ENCODE measurements around the gene HMOX1. TPM values are rescaled to one million over a fixed set of nuclear protein-coding genes. Genes with fewer than 3 reads are reported as not detected.
"Not testable (repeated sequence)": the region's sequence is repeated elsewhere in the genome, so short reads cannot be mapped to it uniquely, and the experiment has no call there.

The HMOX1 gene
- total and polyA plus RNA-seq, 4 donors: 8.6 to 16.5 (median 14.4) TPM

DNA sequence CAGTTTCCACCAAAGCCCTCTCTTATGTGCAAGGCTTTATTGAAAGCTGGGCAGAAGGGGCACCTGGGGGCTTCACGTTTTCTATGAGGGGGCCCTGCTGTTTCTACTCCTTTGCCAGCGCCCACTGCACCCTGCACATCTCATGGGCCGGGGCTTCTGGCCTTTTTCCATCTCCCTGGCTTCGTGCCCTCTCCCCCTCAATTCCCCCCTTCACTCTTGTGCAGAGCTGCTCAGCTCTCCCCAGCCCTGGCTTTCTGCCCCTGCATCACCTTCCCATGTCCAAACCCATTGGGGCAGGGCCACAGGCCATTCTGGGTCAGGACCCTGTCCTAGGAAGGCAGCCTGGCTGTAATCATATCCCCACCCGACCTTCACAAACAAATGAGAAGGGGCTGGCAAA is 55.5 kb downstream of the HMOX1 start:
- peaks cover 6% of the 10 kb centered on the region for H3K36me3 ChIP-seq (ENCODE audit: control insufficient read depth, insufficient read depth, low read length)

GRCh38 chr22:35437049-35437448 is 56.2 kb downstream of the HMOX1 start:
- H3K36me3 ChIP-seq (ENCODE audit: control insufficient read depth, insufficient read depth, low read length): peaks cover 6% of the 10 kb centered on the region

More for the DNA sequence above, 55.5 kb downstream of the HMOX1 start:
- Histone ChIP-seq H3K9me3 (ENCODE audit: control insufficient read depth, insufficient read depth, low read length) (peaks cover 12% of the 10 kb centered on the region), H3K27me3 (ENCODE audit: control insufficient read depth, insufficient read depth, low read length) (no peaks in the 10 kb centered on the region), H3K4me1 (ENCODE audit: control insufficient read depth, insufficient read depth, low read length) (peaks cover 23% of the 10 kb centered on the region), H3K4me3 (ENCODE audit: low read depth, low read length) (no peak overlapping the region), H3K27ac (ENCODE audit: low read depth, low read length) (no peak overlapping the region)
- 47% methylated on average over 4 of the region's 5 CpGs for WGBS (ENCODE audit: insufficient coverage)
- DNase-seq (ENCODE audit: low read depth in 4 of 6, low spot score in 6 of 6): peak in 2 of 6 donors; percentile 42

DNA sequence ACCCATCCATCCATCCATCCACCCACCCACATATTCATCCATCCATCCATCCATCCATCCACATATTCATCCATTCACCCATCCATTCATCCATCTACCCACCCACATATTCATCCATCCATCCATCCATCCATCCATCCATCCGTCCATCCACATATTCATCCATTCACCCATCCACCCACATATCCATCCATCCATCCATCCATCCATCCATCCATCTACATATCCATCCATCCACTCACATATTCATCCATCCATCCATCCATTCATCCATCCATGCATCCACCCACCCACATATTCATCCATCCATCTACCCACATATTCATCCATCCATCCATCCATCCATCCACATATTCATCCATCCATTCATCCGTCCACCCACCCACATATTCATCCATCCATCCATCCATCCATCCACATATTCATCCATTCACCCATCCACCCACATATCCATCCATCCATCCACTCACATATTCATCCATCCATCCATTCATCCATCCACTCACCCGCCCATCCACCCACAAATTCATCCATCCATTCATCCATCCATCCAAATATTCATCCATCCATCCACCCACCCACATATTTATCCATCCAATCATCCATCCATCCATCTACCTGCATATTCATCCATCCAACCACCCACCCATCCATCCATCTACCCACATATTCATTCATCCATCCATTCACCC is 57.9 kb downstream of the HMOX1 start:
- not testable (repeated sequence) for DNase-seq (ENCODE audit: low read depth in 4 of 6, low spot score in 6 of 6); H3K36me3 ChIP-seq (ENCODE audit: control insufficient read depth, insufficient read depth, low read length); H3K9me3 ChIP-seq (ENCODE audit: control insufficient read depth, insufficient read depth, low read length); H3K4me3 ChIP-seq (ENCODE audit: low read depth, low read length); H3K27me3 ChIP-seq (ENCODE audit: control insufficient read depth, insufficient read depth, low read length); H3K27ac ChIP-seq (ENCODE audit: low read depth, low read length)
- H3K4me1 ChIP-seq (ENCODE audit: control insufficient read depth, insufficient read depth, low read length): peaks cover 18% of the 10 kb centered on the region
- 85% methylated on average over 3 of the region's 3 CpGs for WGBS (ENCODE audit: insufficient coverage)

More at GRCh38 chr22:35437049-35437448, 56.2 kb downstream of the HMOX1 start:
- WGBS (ENCODE audit: insufficient coverage): 89% methylated on average over 2 of the region's 2 CpGs
- Histone ChIP-seq H3K4me3 (ENCODE audit: low read depth, low read length) (no peak overlapping the region), H3K9me3 (ENCODE audit: control insufficient read depth, insufficient read depth, low read length) (peaks cover 12% of the 10 kb centered on the region), H3K27ac (ENCODE audit: low read depth, low read length) (no peak overlapping the region), H3K4me1 (ENCODE audit: control insufficient read depth, insufficient read depth, low read length) (peaks cover 23% of the 10 kb centered on the region), H3K27me3 (ENCODE audit: control insufficient read depth, insufficient read depth, low read length) (no peaks in the 10 kb centered on the region)
- no peak for DNase-seq (ENCODE audit: low read depth in 4 of 6, low spot score in 6 of 6)

DNA sequence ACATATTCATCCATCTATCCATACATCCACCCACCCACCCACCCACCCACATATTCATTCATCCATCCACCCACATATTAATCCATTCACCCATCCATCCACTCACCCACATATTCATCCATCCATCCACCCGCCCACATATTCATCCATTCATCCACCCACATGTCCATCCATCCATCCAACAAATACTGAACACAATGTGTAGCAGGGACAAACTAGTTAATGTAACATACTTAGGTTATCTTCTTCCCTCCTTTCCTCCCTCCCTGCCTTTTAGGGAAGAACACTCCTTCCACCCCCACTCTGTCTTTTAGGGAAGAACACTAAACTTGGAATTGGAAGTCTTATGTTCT is 58.4 kb downstream of the HMOX1 start:
- Histone ChIP-seq H3K9me3 (ENCODE audit: control insufficient read depth, insufficient read depth, low read length) (no peaks in the 10 kb centered on the region), H3K36me3 (ENCODE audit: control insufficient read depth, insufficient read depth, low read length) (no peaks in the 10 kb centered on the region), H3K4me3 (ENCODE audit: low read depth, low read length) (no peak overlapping the region), H3K27me3 (ENCODE audit: control insufficient read depth, insufficient read depth, low read length) (no peaks in the 10 kb centered on the region), H3K27ac (ENCODE audit: low read depth, low read length) (no peak overlapping the region), H3K4me1 (ENCODE audit: control insufficient read depth, insufficient read depth, low read length) (peaks cover 18% of the 10 kb centered on the region)
- 100% methylated on average over 1 of the region's 1 CpG for WGBS (ENCODE audit: insufficient coverage)
- DNase-seq (ENCODE audit: low read depth in 4 of 6, low spot score in 6 of 6): no peak

DNA sequence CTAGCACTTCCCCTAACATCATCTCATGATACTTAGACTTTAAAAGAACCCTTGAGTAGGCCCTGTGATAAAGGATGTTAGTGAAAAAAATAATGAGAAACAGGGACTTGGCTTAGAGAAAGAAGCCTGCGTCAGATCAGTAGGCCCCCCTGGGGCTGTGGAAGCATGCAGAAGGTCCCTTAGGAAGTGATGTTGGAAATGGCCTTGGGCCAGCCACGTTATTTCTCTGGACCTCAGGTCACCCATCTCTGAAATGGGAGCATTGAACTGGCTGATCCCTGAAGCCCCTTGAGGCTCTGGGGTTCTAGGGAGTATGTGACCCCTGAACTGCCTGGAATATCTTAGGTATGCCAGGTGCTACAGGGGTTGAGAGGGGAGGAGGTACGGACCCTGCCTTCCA is 59.2 kb downstream of the HMOX1 start:
- WGBS (ENCODE audit: insufficient coverage): 78% methylated on average over 2 of the region's 3 CpGs
- no peak overlapping the region for H3K4me3 ChIP-seq (ENCODE audit: low read depth, low read length)
- H3K27ac ChIP-seq (ENCODE audit: low read depth, low read length): no peak overlapping the region

DNA sequence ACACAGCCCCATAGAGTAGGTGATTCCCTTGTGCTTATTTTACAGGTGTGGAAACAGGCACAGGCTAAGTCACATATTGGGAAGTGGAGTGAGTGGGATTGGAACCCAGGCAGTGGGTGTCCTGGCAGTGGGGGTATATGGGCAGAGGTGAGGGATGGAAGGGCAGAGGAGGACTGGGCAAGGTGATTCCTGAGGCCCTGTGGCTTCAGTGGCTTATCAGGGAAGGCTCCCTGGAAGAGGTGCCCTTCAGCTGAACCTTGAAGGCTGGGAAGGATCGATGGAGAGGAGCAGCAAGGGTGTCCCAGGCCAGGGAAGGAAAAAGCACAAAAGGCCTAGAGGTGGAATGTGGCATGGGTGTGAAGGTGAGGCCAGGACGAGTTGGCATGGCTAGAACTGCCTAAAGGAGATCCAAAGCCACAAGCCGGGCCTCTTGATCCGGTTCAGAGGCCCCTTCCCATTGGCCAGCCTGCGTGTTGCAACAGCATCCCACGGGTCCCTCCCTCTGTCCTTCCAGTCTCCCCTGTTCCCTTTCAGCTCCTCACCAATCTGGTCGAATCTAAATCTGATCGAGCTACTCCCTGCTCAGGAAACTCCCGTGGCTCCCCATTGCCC is 60.7 kb downstream of the HMOX1 start:
- DNase-seq (ENCODE audit: low read depth in 4 of 6, low spot score in 6 of 6): no peak
- Histone ChIP-seq H3K9me3 (ENCODE audit: control insufficient read depth, insufficient read depth, low read length) (no peaks in the 10 kb centered on the region), H3K36me3 (ENCODE audit: control insufficient read depth, insufficient read depth, low read length) (peaks cover 3% of the 10 kb centered on the region), H3K4me3 (ENCODE audit: low read depth, low read length) (no peak overlapping the region), H3K27me3 (ENCODE audit: control insufficient read depth, insufficient read depth, low read length) (no peaks in the 10 kb centered on the region), H3K27ac (ENCODE audit: low read depth, low read length) (no peak overlapping the region), H3K4me1 (ENCODE audit: control insufficient read depth, insufficient read depth, low read length) (peaks cover 5% of the 10 kb centered on the region)
- 85% methylated on average over 8 of the region's 9 CpGs for WGBS (ENCODE audit: insufficient coverage)

More for the DNA sequence above, 59.2 kb downstream of the HMOX1 start:
- Histone ChIP-seq H3K9me3 (ENCODE audit: control insufficient read depth, insufficient read depth, low read length) (no peaks in the 10 kb centered on the region), H3K36me3 (ENCODE audit: control insufficient read depth, insufficient read depth, low read length) (no peaks in the 10 kb centered on the region), H3K4me1 (ENCODE audit: control insufficient read depth, insufficient read depth, low read length) (peaks cover 16% of the 10 kb centered on the region), H3K27me3 (ENCODE audit: control insufficient read depth, insufficient read depth, low read length) (no peaks in the 10 kb centered on the region)
- DNase-seq (ENCODE audit: low read depth in 4 of 6, low spot score in 6 of 6): no peak

DNA sequence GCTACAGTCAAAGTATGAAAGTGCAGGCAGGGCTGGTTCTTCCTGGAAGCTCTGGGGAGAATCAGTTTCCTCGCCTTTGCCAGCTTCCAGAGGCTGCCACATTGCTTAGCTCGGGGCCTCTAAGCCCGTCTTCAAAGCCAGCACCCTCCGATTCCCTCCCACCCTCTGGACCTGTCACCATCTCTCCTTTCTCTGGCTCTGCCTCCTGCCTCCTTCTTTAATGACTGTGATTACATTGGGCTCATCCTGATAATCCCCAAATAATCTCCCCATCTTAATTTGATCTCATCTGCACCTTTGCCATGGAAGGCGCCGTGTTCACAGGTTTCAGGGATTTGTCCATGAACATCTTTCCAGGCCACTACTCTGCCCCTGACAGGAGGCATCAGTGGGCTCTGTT is 61.6 kb downstream of the HMOX1 start:
- Histone ChIP-seq H3K4me1 (ENCODE audit: control insufficient read depth, insufficient read depth, low read length) (peaks cover under 1% of the 10 kb centered on the region), H3K4me3 (ENCODE audit: low read depth, low read length) (no peak overlapping the region), H3K9me3 (ENCODE audit: control insufficient read depth, insufficient read depth, low read length) (no peaks in the 10 kb centered on the region), H3K36me3 (ENCODE audit: control insufficient read depth, insufficient read depth, low read length) (peaks cover 9% of the 10 kb centered on the region), H3K27me3 (ENCODE audit: control insufficient read depth, insufficient read depth, low read length) (no peaks in the 10 kb centered on the region), H3K27ac (ENCODE audit: low read depth, low read length) (no peak overlapping the region)
- WGBS (ENCODE audit: insufficient coverage): 80% methylated on average over 5 of the region's 6 CpGs
- DNase-seq (ENCODE audit: low read depth in 4 of 6, low spot score in 6 of 6): no peak

GRCh38 chr22:35443338-35443737 is 62.4 kb downstream of the HMOX1 start:
- Histone ChIP-seq H3K9me3 (ENCODE audit: control insufficient read depth, insufficient read depth, low read length) (no peaks in the 10 kb centered on the region), H3K36me3 (ENCODE audit: control insufficient read depth, insufficient read depth, low read length) (peaks cover 15% of the 10 kb centered on the region), H3K27ac (ENCODE audit: low read depth, low read length) (no peak overlapping the region), H3K4me3 (ENCODE audit: low read depth, low read length) (no peak overlapping the region), H3K27me3 (ENCODE audit: control insufficient read depth, insufficient read depth, low read length) (no peaks in the 10 kb centered on the region), H3K4me1 (ENCODE audit: control insufficient read depth, insufficient read depth, low read length) (peaks cover 9% of the 10 kb centered on the region)
- DNase-seq (ENCODE audit: low read depth in 4 of 6, low spot score in 6 of 6): no peak
- WGBS (ENCODE audit: insufficient coverage): 89% methylated on average over 6 of the region's 6 CpGs
